ENCODE measurements around the gene LEAP2.
"Not testable (repeated sequence)": the region's sequence is repeated elsewhere in the genome, so short reads cannot be mapped to it uniquely, and the experiment has no call there.

LEAP2 gene

DNA sequence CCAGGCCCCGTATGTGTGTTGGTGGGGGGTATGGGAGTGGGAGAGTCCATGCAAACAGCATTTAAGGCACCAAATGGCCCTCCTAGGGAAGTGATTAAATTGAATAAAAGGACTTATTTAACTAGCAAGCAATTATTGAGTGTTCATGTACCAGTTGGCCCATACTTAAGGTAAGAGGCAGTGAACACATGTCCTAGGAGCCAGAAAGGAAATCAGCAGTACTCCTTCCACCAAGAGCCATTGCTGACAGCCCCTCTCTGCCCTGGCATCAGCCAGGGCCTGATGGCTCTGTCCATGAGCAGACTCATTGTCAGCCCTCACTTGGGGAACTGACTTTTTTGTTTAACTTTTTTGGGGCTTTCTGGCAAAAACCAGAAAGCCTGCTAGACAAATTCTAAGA, 32.6 kb upstream of the LEAP2 start:
- DNase-seq (ENCODE audit: low read depth, low spot score) = no peak

DNA sequence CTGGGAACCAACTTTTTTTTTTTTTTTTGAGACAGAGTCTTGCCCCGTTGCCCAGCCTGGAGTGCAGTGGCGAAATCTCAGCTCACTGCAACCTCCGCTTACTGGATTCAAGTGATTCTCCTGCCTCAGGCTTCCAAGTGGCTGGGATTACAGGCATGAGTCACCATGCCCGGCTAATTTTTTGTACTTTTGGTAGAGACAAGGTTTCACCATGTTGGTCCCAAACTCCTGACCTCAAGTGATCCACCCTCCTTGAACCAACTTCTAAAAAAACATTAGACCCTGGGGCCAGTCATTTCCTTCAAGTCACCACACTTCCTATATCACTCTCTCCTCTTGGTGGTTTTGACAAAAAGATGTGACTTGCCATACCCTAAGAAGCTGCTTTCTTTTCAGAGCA, 32.2 kb upstream of the LEAP2 start:
- no peak for DNase-seq (ENCODE audit: low read depth, low spot score)

DNA sequence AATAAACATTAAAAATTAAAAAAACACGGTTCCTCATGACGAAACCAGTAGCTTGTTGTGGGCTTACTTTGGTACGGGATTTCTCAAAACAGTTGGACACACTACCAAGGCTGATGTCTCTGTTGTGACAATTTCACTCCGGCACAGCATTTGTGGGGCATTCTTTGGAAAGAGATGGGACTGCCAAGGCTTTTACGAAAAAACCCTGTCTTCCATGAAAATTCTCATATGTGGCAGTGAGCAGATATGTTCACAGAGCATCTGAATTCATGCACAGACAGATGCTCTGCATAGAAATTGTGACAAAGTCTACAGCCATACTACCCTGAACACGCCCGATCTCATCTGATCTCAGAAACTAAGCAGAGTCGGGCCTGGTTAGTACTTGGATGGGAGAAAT, 25.2 kb upstream of the LEAP2 start:
- DNase-seq (ENCODE audit: low read depth, low spot score) = no peak

DNA sequence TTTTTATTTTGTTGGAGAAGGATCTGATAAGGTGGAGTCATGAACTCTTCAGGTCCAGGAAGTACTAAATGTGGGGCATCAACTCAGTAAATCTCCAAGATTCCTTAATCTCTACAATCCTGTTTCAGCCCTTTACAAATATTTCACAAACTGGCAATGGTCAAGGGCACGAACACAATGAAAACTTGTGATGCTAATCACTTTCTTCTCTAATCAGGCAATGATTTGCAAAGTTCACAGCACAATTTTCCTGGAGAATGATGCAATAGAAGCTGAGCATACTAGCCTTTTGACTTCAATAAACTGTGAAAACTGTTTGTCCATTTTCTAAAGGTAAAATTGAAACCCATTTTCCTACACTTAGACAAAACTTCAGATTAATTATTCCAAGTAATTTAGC, 24.1 kb upstream of the LEAP2 start:
- no peak for DNase-seq (ENCODE audit: low read depth, low spot score)

DNA sequence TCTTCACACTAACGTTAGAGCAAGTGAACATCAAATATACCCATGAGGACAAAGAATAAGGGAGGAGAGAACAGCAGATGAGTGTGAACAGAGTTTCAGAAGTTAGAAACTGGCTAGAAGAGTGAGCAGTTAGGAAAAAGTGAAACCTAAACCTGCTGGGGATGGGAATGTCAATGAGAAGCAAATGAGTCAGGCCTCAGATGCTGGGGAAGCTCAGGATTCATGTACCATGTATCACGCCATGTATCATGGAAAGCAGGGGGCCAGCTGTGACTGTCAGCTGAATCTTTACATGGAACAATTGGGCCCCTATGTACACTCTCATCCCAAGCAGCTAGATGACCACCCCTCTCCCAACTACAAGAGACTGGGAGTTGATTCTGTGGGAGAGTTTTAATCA, 23.4 kb upstream of the LEAP2 start:
- DNase-seq (ENCODE audit: low read depth, low spot score) = no peak

DNA sequence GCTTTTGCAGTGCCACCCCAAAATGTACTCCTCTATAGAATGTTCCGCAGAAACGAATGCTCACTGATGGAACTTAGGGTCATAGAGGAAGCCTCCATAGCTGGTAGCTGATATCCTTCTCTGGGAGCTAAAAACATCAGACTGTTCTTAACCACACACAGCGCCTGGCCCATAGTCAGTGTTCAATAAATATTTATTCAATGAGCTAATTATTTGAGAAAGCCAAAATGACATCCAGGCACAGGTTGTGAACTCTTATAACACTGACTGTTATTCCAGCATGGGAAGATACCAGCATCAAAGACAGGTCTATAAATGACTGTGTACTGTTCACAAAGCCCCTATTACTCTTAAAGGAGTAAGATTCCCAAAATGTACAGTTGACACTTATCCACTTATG, 20.1 kb upstream of the LEAP2 start:
- no peak for DNase-seq (ENCODE audit: low read depth, low spot score)

DNA sequence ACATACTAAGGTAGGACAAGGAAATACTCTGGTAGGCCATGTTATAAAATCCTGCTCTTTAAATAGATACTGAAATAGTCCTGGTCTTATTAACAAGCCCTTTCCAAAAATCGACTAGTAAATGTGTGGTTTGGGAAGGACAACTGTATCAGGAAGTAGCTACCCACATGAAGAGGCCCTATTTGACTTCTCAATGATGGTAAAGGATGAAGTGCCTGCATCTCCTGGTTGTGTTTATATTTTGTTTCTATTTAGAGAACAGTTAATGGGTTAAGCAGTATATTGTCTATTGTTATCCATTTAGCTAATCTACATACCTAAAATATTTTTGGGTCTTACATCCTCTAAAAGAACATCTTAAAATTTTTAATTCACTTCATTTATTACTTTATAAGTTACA, 19.7 kb upstream of the LEAP2 start:
- DNase-seq (ENCODE audit: low read depth, low spot score) = no peak

DNA sequence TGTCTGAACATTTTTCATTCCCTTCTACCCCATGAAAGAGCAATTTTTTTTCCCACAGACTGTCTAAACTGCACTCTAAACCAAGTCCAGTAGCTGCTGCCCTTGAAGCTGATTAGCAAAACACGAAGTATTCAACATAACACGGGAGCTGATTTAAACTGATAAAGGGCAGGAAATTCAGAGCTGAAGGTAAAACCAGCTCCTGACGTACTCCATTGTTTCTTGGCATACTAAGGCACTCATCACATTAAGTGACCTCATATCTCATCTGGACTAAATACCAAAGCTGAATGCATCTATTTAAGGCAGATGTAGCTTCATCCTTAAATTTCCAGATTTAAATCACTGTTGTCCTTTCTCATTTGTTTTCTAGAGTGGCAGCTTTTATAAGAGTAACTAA, 19.2 kb upstream of the LEAP2 start:
- DNase-seq (ENCODE audit: low read depth, low spot score) = no peak

DNA sequence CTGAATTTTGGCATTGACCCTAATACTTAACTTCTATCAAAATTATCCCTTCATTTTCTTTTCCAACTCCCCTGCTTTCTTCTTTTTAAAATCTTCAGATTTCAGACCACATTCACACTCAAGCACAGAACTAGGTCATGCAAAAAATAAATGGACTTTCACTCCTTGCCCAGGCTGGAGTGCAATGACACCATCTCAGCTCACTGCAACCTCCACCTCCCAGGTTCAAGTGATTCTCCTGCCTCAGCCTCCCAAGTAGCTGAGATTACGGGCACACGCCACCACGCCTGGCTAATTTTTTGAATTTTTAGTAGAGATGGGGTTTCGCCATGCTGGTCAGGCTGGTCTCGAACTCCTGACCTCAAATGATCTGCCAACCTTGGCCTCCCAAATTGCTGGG, 18.5 kb upstream of the LEAP2 start:
- not testable (repeated sequence) for DNase-seq (ENCODE audit: low read depth, low spot score)

DNA sequence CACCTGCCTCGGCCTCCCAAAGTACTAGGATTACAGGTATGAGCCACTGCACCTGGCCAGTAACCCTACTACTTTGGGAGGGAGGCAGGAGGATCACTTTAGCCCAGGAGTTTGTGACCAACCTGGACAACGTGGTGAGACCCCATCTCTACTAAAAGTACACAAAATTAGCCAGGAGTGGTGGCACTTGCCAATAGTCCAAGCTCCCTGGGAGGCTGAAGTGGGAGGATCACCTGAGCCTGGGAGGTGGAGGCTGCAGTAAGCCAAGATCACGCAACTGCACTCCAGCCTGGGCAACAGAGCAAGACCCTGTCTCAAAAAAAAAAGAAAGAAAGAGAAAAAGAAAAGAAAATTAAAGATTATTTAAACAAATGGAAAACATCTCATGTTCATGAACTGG, 17.5 kb upstream of the LEAP2 start:
- DNase-seq (ENCODE audit: low read depth, low spot score) = no peak

DNA sequence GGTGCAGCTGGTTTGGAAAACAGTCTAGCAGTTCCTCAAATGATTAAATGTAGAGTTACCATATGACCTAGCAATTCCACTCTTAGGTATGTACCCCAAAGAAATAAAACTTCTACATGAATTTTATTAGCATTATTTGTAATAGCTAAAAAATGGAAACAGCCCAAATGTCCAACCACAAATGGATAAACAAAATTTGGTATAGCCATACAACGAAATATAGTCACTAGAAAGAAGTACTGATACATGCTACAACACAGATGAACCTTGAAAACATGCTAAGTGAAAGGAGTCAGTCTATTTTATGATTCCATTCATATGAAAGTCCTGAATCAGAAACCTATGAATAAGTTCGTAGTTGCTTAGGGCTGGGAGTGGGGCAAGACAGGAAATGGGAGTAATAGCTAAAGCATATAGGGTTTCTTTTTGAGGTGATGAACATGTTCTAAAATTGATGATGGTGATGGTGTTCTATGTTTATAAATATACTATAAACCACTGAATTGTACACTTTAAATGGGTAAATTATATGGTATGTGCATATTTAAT, 13.5 kb upstream of the LEAP2 start:
- DNase-seq (ENCODE audit: low read depth, low spot score) = no peak

DNA sequence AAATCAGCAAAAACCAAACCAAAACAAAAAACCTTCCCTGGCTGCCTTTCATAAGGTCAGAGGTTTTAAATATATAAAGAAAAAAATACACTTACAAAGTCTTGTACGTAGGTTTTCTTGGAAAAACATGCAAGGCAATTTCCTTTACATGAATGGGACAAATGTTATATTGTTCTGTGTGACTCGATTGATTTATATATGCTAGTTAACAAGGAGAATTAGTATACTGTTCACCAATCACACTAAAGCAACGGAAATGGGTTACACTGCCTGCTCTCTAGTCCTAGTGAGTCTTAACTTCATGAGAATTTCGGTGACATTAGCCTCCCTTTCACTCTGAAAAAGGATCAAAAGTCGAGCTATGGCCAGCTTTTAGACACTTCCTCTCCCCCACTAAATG, 12.7 kb upstream of the LEAP2 start:
- no peak for DNase-seq (ENCODE audit: low read depth, low spot score)

DNA sequence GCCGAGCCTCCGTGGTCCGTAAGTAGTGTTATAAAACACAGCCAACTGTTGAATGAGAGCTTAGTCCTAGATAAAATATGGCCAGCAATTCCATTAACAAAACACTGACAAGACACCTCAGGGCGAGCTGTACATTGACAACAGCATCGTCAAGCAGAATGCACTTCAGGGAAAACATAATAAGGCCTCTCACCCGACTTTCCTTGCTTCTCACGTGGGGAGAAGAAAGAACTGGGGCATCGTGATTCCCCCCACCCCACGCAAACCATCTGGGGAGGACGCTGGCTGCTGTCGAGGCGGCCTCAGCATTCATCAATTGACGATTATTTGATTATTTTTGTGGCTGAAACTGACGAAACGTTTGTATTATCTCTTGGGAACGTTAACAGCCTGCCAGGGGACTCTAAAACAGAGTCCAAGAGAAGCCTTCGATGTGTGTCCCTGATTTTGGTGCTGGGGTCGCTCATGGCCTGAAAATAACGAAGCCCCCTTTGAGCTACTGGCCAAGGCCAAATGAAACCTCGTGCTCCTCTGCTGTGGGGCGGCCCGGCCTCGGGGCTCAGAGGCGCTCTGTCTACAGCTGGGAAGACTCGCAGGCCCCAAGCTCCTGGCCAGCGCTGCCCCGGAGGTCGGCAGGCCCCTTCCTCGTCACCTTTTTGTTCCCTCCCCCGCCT, 7.7 kb upstream of the LEAP2 start:
- DNase-seq (ENCODE audit: low read depth, low spot score) = no peak

DNA sequence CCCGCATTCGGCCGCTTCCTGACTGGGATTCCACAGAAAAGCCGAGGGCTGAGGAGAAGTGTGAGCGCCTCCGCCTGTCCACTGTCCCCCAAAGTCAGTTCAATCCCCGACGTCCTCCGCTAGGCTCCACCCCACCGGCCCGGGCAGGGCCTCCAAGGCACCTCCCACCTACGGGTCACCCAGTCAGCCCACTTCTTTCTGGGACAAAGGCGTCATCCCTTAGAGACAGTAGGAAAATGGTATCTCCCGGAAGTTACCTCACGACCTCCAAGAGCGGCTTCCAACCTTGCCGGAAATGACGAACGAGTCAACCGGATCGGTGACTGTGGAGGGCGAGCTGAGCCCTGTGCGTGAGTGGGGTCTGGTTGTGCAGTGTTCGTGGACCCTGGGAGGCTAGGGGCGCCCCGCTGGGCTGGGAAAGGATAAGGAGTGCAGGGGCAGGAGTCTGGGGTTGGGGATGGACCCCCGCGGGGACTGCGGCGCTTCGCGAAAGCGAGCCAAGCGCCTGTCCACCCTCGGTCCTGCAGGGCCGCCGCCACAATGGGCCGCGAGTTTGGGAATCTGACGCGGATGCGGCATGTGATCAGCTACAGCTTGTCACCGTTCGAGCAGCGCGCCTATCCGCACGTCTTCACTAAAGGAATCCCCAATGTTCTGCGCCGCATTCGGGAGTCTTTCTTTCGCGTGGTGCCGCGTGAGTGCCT, 7.0 kb upstream of the LEAP2 start, which contains the start of the genes GDF9 and UQCRQ:
TSS of gene GDF9 (minus strand) at position 128 of the 704 bp plus-strand sequence. CDS start 1,936 bp downstream, outside the sequence.
TSS of gene UQCRQ (plus strand) at position 301 of the 704 bp plus-strand sequence. CDS start at position 541, 240 bp downstream.
- DNase-seq (ENCODE audit: low read depth, low spot score) = peak; percentile 81

DNA sequence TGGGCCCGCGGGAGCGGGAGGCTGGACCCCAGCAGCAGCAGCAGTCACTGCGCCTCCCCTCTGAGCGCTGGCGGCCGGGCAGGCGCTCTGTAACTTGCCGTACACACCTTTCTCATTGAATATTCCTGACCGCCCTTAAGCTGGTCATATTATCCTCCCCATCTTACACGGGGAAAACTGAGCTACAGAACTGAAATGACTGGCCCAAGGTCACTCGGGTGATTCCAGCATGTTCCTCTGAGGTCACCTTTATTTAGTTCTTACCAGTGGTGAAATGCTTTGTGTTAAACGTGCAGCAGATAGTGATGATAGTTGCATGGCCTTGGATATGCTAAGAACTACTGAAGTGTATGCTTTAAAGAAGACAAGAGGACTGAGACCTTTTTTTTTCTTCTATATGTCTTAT, 6.4 kb upstream of the LEAP2 start:
- DNase-seq (ENCODE audit: low read depth, low spot score) = no peak

DNA sequence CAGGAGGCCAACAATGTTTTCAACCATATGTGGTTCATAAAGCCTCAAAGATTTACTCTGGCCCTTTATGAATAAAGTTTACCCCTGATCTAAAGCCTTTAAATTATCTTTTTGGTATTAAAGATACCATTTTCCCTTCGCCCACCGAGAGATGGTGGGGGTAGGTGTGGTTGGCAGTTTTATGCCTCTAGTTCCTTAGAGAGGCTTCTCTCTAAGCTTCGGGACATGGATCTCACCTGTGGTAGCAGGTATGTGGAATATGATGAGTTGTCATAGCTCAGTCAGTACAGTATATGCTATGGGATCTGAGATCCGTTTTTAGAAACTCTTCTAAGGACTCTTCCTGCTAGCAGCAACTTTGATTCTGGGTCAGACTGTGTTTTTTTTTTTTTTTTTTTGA, 4.7 kb upstream of the LEAP2 start:
- DNase-seq (ENCODE audit: low read depth, low spot score) = no peak

DNA sequence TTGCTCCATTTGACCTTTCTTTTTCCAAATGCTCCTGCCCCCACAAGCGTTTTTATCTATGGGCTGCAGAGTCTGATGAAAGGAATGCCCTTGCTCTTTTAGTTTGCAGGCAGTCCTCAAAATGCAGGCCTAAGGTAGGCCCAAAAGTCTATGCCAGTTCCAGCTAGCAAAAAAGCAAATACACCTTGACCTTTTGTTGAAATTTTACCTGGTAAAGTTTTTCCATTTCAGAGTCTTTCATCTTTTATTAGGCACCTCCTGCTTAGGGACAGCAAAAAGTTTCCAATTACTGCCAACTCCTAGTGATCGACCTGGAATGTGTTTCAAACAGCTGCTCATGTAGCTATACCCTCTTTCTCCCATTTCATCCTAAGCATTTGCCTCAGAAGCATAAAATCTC, 2.7 kb upstream of the LEAP2 start:
- no peak for DNase-seq (ENCODE audit: low read depth, low spot score)

DNA sequence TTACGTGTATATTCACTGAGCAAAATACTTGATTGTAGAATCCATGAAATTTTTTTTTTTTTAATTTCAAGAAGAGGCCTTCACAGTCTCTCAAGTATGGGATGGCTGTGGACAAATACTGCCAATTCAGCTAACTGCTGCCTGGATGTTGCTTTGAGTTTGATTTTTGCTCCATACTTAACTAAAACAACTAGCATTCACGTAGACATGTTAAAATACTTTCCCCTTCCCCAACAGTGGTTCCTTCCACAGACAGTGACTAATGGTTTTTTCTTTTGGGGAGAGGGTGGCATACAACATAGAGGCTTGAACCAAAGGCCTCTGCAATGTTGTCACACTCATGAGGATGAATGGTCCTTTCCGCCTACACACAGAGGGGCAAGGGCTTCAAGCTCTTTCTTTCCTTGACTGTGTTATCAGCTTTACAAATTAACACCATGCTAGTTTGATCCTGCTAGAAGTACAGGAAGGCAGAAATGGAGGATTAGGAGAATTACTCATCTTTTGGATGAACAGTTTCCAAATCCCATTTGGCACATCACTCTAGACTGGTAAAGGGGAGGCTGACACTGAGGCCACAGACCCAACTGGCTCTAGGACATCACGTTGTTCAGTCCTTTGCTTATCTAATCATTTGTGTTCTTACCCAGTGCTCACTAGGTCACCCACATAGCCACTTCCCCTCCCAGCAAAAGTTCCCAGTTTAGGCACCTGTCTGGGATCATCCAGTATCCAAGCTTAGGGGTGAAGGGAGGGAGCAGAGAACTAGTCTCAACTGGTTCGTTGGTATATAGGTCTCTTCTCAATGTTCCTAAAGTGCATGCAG, 1.8 kb upstream of the LEAP2 start:
- no peak for DNase-seq (ENCODE audit: low read depth, low spot score)

DNA sequence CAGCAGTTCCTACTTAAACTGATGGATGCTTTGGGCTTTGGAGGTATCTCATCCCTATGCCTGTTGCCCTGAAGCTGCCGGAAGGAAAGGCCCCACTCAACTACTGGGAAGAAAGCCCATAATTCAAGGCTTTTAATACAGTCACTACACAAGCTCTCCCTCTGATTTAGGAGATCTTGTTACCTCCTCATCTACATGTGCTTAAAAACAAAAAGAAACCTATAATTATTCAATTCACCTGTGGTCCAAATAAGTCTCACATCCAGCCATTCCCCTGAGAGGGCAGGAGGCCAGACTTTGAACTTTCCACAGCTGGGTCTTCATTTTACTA, 715 bp upstream of the LEAP2 start:
- DNase-seq (ENCODE audit: low read depth, low spot score) = no peak

DNA sequence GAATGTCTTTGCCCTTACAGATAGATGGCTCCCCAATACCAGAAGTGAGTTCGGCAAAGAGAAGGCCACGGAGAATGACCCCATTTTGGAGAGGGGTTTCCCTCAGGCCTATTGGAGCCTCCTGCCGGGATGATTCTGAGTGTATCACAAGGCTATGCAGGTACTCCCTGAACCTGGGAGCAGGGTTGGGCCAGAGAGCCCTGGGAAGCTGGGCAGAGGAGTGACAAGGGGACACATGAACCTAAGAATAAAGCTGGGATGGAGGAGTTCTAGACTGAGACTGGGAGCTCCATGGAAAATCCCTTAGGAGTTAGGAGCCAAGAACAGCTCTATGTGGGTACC, 433 bp downstream of the LEAP2 start:
- DNase-seq (ENCODE audit: low read depth, low spot score) = no peak

DNA sequence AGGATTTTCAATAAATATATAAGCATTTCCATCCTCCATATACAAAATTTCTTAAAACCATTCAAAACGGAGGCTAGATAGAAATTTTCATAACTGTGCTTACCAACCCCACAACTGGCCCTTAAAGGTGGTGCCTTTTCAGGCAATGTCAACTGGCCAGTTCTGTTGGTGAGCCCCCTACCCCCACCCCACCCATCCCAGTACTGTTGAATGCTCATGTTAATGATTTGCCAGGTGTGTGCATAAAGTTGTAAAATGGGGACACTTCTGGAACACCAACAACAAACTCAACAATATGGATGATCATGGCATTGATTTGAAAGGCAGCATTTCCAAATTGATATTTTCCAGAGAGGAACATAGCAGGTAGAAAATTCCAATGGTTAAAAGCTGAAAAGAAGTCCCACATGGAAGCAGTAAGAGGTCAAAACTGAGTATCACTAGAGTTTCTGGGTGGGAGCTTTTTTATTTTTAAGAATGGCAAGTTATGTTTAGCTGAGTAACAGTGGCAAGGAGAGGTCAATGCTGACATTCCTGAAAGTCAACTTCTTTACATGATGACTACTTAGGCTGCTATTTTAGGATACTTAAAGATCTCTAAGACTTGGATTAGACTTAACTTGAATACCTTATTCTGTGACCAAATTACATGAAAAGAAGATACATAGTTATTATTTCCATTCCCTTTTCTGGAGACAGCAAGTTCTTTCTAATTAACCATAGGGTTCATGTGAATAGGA, 2.7 kb downstream of the LEAP2 start:
- DNase-seq (ENCODE audit: low read depth, low spot score) = no peak

DNA sequence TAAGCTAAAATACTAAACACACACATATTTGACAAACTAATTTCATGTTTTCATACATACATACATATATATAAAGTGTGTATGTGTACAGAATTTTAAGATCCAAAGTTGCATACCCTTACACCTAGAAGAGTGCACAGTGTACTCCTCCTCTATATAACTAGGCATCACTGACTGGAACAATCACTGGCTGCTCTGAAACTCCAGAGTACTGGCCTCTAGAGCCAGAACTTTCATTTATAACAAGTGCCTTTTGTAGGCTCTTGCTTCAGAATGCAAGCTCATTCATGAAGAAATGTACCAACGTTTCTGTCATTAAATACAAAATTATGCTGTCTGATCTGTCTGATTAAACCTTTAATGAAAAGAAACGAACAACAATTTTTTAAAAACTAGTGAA, 4.0 kb downstream of the LEAP2 start:
- no peak for DNase-seq (ENCODE audit: low read depth, low spot score)

Measured in activated naive CD8-positive, alpha-beta T cell treated with anti-CD3 and anti-CD28 coated beads, Interleukin-2, amount 50 U/mL, for 16 hours (primary cell).